Stomach (tissue), 9 donors: ENCODE data around the gene ABLIM2. TPM values are rescaled to one million over a fixed set of nuclear protein-coding genes. Genes with fewer than 3 reads are reported as not detected.

Experiments
- DNase-seq, 2 donors: peaks; one replicate each; pipeline versions ENCODE4 v3.0.0 to v3.0.0-alpha.2; 2013 to 2019
- H3K27ac ChIP-seq, 5 donors: fragments of 200-600 bp in 4 of 5; sonication (generic) in 4 of 5; one replicate each; pipeline ENCODE4 v1.5.1; 2013 to 2019; ENCODE audit warnings: mild to moderate bottlenecking in 1 of 5, moderate library complexity in 1 of 5
- H3K27me3 ChIP-seq, 3 donors: fragments of 200-600 bp; sonication (generic); one replicate each; pipeline ENCODE4 v1.5.1; 2017 to 2019; ENCODE audit warnings: mixed run types in 1 of 3
- H3K36me3 ChIP-seq, 4 donors: fragments of 200-600 bp; sonication (generic); 1 replicate in 3 of 4; 2 replicates in 1 of 4; pipeline ENCODE4 v1.5.1; 2016 to 2019
- H3K4me1 ChIP-seq, 4 donors: fragments of 200-600 bp; sonication (generic); one replicate each; pipeline ENCODE4 v1.5.1; 2016 to 2019
- H3K4me3 ChIP-seq, 4 donors: fragments of 200-600 bp; sonication (generic) in 3 of 4; one replicate each; pipeline ENCODE4 v1.5.1; 2016 to 2019; ENCODE audit warnings: mild to moderate bottlenecking in 1 of 4
- H3K9me3 ChIP-seq, 4 donors: fragments of 200-600 bp; sonication (generic); one replicate each; pipeline ENCODE4 v1.5.1; 2016 to 2019
- CTCF ChIP-seq, 7 experiments: fragments of 450-650 bp in 4 of 7; fragments of 200-600 bp in 3 of 7; sonication (generic) in 3 of 7; IDR thresholded peaks; one replicate each; pipeline ENCODE4 v1.5.1; 2016 to 2019; ENCODE audit warnings: antibody characterized with exemption in 7 of 7, control low read depth in 2 of 7, mild to moderate bottlenecking in 1 of 7
- EP300 ChIP-seq: sonication (generic); formaldehyde crosslinking; IDR thresholded peaks from one replicate; pipeline ENCODE4 v1.6.1; 2017; ENCODE audit warnings: antibody characterized with exemption
- POLR2A ChIP-seq, 4 donors: fragments of 450-650 bp; IDR thresholded peaks; one replicate each; pipeline ENCODE4 v1.6.1; 2016; ENCODE audit warnings: antibody characterized with exemption in 4 of 4, control low read depth in 2 of 4, mild to moderate bottlenecking in 1 of 4, moderate library complexity in 1 of 4
- POLR2AphosphoS5 ChIP-seq, 3 donors: sonication (generic); formaldehyde crosslinking; IDR thresholded peaks; one replicate each; pipeline ENCODE4 v1.6.1; 2016; ENCODE audit warnings: antibody characterized with exemption in 3 of 3
- WGBS, 5 donors: extraction: QIAGEN DNeasy Blood & Tissue Kit in 3 of 5; methylation state at CpG; one replicate each; pipeline versions ENCODE4 v1.1.5 to v1.1.7; 2013 to 2018; 5-methylcytosine and 5-hydroxymethylcytosine counted together
- intact Hi-C: fragments of 100-400 bp; cut with DNase I; formaldehyde crosslinking; loops from one replicate; pipeline ENCODE4 v1.15.1; 2023; ENCODE audit warnings: low total_unique reads
- polyA plus RNA-seq, 3 donors: library from polyadenylated mRNA; stranded (reverse); fragments of 200-250 nt; gene quantifications; one replicate each; pipeline ENCODE4 v1.2.3, GENCODE V29; 2013
- total RNA-seq, 5 donors: library from RNA; depleted of rRNA; stranded (reverse); fragments of >200 nt; gene quantifications; one replicate each; pipeline versions ENCODE4 v1.1.0 to v1.2.3, GENCODE V29; 2014 to 2016
- donor health status: healthy with polysubstance abuse.
- donor health status: Bipolar disorder and iron deficiency.
- donor health status: healthy.

Gene ABLIM2
- total and polyA plus RNA-seq, 8 donors, result 2.3 to 28.0 (median 5.5) TPM

GRCh38 chr4:8044699-8045098 lies 113.9 kb downstream of the ABLIM2 start:
- no peaks in the 10 kb centered on the region for H3K4me1 ChIP-seq
- no peaks in the 10 kb centered on the region for H3K36me3 ChIP-seq
- H3K9me3 ChIP-seq, result no peaks in the 10 kb centered on the region
- intact Hi-C loops, result no loop called here
- H3K27me3 ChIP-seq, result no peaks in the 10 kb centered on the region
- 26 to 63% (median 40%) methylated on average over 15 of the region's 15 CpGs for WGBS, 5 donors
- H3K27ac ChIP-seq, result no peak overlapping the region
- TF ChIP-seq POLR2A (IDR thresholded peaks at IDR 0.05) (no peak), EP300 (no peak), CTCF (IDR thresholded peaks at IDR 0.05) (no peak), POLR2AphosphoS5 (IDR thresholded peaks at IDR 0.05) (no peak)
- DNase-seq, result peak in 1 of 2 donors; percentile 64
- H3K4me3 ChIP-seq, result no peak overlapping the region

- TF ChIP-seq POLR2A (IDR thresholded peaks at IDR 0.05) (no peak), EP300 (no peak), POLR2AphosphoS5 (IDR thresholded peaks at IDR 0.05) (no peak), CTCF (IDR thresholded peaks at IDR 0.05) (no peak)
- H3K9me3 ChIP-seq, result no peaks in the 10 kb centered on the region
- intact Hi-C loops, result no loop called here
- H3K4me1 ChIP-seq, result no peaks in the 10 kb centered on the region
- WGBS, 5 donors, result 62 to 84% (median 79%) methylated on average over 7 of the region's 7 CpGs
- H3K4me3 ChIP-seq, result no peak overlapping the region
- H3K36me3 ChIP-seq, result no peaks in the 10 kb centered on the region
- H3K27me3 ChIP-seq, result no peaks in the 10 kb centered on the region
- no peak overlapping the region for H3K27ac ChIP-seq
- no peak for DNase-seq
Observed at GRCh38 chr4:8044244-8044643, 114.4 kb downstream of the ABLIM2 start.

GRCh38 chr4:8043596-8043995 lies 115.0 kb downstream of the ABLIM2 start:
- H3K9me3 ChIP-seq, result no peaks in the 10 kb centered on the region
- no peak overlapping the region for H3K4me3 ChIP-seq
- no peak for DNase-seq
- H3K27ac ChIP-seq, result no peak overlapping the region
- intact Hi-C loops, result no loop called here
- TF ChIP-seq CTCF (IDR thresholded peaks at IDR 0.05), result no peak
- TF ChIP-seq POLR2A (IDR thresholded peaks at IDR 0.05), result no peak
- TF ChIP-seq EP300, result no peak
- no peak for TF ChIP-seq POLR2AphosphoS5 (IDR thresholded peaks at IDR 0.05)
- no peaks in the 10 kb centered on the region for H3K4me1 ChIP-seq
- WGBS, 5 donors, result 91 to 94% (median 93%) methylated on average over 4 to 16 of the region's 16 CpGs
- H3K27me3 ChIP-seq, result no peaks in the 10 kb centered on the region
- H3K36me3 ChIP-seq, result no peaks in the 10 kb centered on the region

- H3K36me3 ChIP-seq, result no peaks in the 10 kb centered on the region
- intact Hi-C loops, result no loop called here
- no peak for DNase-seq
- TF ChIP-seq CTCF (IDR thresholded peaks at IDR 0.05) (no peak), EP300 (no peak), POLR2AphosphoS5 (IDR thresholded peaks at IDR 0.05) (no peak), POLR2A (IDR thresholded peaks at IDR 0.05) (no peak)
- 81 to 88% (median 85%) methylated on average over 11 of the region's 11 CpGs for WGBS, 5 donors
- H3K27ac ChIP-seq, result no peak overlapping the region
- H3K27me3 ChIP-seq, result no peaks in the 10 kb centered on the region
- H3K4me3 ChIP-seq, result no peak overlapping the region
- H3K9me3 ChIP-seq, result no peaks in the 10 kb centered on the region
- H3K4me1 ChIP-seq, result no peaks in the 10 kb centered on the region
Observed at GRCh38 chr4:8041868-8042267, 116.7 kb downstream of the ABLIM2 start.
